Nephron progenitor cell (in vitro differentiated cells): Measurements from ENCODE around the gene PLXNA2.

ENCODE experiments used
- DNase-seq: peaks from one replicate; pipeline ENCODE4 v3.0.0; 2021
- H3K27ac Mint-ChIP-seq: 2 replicates; pipeline ENCODE4 v1.8.0; 2021; ENCODE audit warnings: mild to moderate bottlenecking, moderate library complexity, mixed read lengths
- H3K27me3 Mint-ChIP-seq: 2 replicates; pipeline ENCODE4 v1.8.0; 2021; ENCODE audit warnings: mild to moderate bottlenecking, low read depth, mixed read lengths; ENCODE audit not compliant: poor library complexity
- H3K36me3 Mint-ChIP-seq: 2 replicates; pipeline ENCODE4 v1.8.0; 2021; ENCODE audit warnings: low read depth, mixed read lengths
- H3K4me1 Mint-ChIP-seq: 2 replicates; pipeline ENCODE4 v1.8.0; 2021; ENCODE audit warnings: mixed read lengths
- H3K4me3 Mint-ChIP-seq: 2 replicates; pipeline ENCODE4 v1.8.0; 2021; ENCODE audit warnings: mild to moderate bottlenecking, moderate library complexity, mixed read lengths
- H3K9me3 Mint-ChIP-seq: 2 replicates; pipeline ENCODE4 v1.8.0; 2021; ENCODE audit warnings: mild to moderate bottlenecking, moderate library complexity, mixed read lengths
- TF ChIP-seq, protein P1 (sequence below): fragments of 200-600 bp; sonication (generic); IDR thresholded peaks from 2 replicates; pipeline ENCODE4 v1.5.0; 2021; ENCODE audit warnings: antibody characterized with exemption

The PLXNA2 gene

DNA sequence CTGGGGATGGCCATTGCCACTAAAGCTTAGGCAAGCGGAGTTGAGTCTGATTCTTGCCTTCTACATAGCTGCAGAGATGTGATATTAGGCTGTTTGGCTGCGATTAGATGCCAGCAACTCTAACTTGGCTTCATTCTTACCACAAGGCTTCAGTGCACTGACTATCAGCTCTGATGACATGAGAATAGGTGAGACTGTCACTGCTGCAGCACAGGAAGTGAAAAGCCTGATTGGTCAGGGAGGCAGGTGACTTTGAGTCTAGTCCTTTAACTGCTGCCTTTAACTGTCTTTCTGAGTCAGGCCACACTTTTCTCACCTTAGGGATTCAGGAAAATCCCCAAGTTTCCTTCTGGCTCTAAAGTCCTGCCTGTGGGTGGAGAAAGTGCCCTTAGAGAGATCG is 14.1 kb upstream of the PLXNA2 start:
- peaks cover 30% of the 10 kb centered on the region for H3K9me3 Mint-ChIP-seq
- H3K4me1 Mint-ChIP-seq, result peaks cover 10% of the 10 kb centered on the region
- no peak overlapping the region for H3K4me3 Mint-ChIP-seq
- TF ChIP-seq, protein P1, sequence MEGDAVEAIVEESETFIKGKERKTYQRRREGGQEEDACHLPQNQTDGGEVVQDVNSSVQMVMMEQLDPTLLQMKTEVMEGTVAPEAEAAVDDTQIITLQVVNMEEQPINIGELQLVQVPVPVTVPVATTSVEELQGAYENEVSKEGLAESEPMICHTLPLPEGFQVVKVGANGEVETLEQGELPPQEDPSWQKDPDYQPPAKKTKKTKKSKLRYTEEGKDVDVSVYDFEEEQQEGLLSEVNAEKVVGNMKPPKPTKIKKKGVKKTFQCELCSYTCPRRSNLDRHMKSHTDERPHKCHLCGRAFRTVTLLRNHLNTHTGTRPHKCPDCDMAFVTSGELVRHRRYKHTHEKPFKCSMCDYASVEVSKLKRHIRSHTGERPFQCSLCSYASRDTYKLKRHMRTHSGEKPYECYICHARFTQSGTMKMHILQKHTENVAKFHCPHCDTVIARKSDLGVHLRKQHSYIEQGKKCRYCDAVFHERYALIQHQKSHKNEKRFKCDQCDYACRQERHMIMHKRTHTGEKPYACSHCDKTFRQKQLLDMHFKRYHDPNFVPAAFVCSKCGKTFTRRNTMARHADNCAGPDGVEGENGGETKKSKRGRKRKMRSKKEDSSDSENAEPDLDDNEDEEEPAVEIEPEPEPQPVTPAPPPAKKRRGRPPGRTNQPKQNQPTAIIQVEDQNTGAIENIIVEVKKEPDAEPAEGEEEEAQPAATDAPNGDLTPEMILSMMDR, result no peak
- peaks cover 15% of the 10 kb centered on the region for H3K27me3 Mint-ChIP-seq
- H3K36me3 Mint-ChIP-seq, result peaks cover 8% of the 10 kb centered on the region
- no peak for DNase-seq
- no peak overlapping the region for H3K27ac Mint-ChIP-seq

DNA sequence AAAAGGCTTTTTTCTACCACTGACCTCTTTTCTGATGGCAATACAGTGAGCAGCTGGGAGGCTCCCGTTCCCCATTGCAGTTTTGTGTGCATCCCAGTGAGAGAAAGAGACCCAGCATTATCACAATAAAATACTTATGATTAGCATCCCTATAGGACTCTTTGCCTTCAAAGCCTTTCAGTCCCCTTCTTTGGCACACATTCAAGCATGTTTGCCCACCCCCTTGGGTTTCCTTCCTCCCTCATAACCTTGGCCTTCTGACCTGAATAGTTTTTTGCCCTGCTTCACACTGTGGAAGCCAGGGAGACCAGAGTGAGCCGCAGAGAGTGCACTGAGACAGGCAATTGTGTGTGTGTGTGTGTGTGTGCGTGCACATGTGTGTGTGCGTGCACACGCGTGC is 13.2 kb upstream of the PLXNA2 start:
- H3K27ac Mint-ChIP-seq, result no peak overlapping the region
- H3K36me3 Mint-ChIP-seq, result peaks cover 8% of the 10 kb centered on the region
- peaks cover 20% of the 10 kb centered on the region for H3K4me1 Mint-ChIP-seq
- H3K4me3 Mint-ChIP-seq, result no peak overlapping the region
- TF ChIP-seq, protein P1, result no peak
- H3K9me3 Mint-ChIP-seq, result peaks cover 28% of the 10 kb centered on the region
- peaks cover 15% of the 10 kb centered on the region for H3K27me3 Mint-ChIP-seq
- DNase-seq, result no peak

DNA sequence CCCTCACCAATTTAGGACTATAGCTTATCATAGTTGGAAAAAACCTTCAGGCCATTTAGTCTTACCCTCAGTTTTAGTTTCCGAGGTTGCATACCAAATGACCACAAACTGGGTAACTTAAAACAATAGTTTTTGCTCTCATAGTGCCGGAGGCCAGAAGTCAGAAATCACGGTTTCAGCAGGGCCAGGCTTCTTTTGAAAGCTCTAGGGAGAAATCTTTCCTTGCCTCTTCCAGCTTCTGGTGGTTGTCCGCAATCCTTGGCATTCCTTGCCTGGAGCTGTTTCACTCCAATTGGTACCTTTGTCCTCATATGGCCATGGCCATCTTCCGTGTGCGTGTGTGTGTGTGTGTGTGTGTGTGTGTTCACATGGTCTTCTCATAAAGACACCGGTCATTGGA is 12.4 kb upstream of the PLXNA2 start:
- no peak overlapping the region for H3K27ac Mint-ChIP-seq
- H3K4me1 Mint-ChIP-seq, result peaks cover 27% of the 10 kb centered on the region

DNA sequence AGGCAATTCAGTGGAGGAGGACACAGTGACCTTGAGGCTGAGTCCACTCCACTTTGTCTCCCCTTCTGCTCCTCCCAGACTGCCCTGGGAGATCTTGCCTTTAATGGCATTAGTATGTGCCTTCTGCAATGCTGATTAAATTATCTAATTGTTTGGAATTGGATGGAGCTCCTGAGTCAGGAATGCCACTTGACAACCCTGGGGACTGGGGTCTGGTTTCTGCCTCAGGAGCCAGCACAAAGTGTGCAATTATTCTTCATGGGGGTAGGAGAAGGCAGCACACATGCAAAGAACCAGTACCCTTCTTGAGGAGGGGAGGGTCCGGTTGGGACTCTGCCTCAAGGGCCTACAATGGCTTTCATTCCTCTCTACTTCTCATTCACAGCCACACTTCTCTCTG is 11.9 kb upstream of the PLXNA2 start:
- Mint-ChIP-seq H3K4me1 (peaks cover 31% of the 10 kb centered on the region), H3K4me3 (no peak overlapping the region), H3K9me3 (peaks cover 21% of the 10 kb centered on the region), H3K27ac (no peak overlapping the region), H3K36me3 (peaks cover 8% of the 10 kb centered on the region), H3K27me3 (peaks cover 20% of the 10 kb centered on the region)
- no peak for DNase-seq
- TF ChIP-seq, protein P1, result no peak

More for the DNA sequence above, 12.4 kb upstream of the PLXNA2 start:
- TF ChIP-seq, protein P1, result no peak
- no peak for DNase-seq
- no peak overlapping the region for H3K4me3 Mint-ChIP-seq
- peaks cover 8% of the 10 kb centered on the region for H3K36me3 Mint-ChIP-seq
- peaks cover 19% of the 10 kb centered on the region for H3K27me3 Mint-ChIP-seq
- H3K9me3 Mint-ChIP-seq, result peaks cover 24% of the 10 kb centered on the region

DNA sequence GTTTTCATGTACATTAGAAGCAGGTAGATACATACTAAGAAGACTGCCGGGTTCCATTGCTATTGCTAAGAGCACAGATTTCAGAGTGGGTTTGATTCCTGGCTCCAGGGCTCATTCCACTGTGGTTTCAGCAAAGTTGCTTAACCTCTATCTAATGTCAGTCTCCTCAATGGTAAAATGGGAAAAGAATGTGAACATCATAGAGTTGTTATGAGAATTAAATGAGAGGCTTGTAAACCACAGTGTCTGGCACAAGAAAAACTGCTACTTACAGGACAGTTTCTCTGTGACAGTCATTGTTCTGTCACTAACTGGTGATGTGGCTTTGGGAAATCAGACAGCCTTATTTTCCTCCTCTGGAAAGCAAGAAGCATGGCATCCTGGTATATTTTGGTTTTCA is 10.7 kb upstream of the PLXNA2 start:
- peaks cover 7% of the 10 kb centered on the region for H3K36me3 Mint-ChIP-seq
- H3K27ac Mint-ChIP-seq, result no peak overlapping the region
- H3K27me3 Mint-ChIP-seq, result peaks cover 20% of the 10 kb centered on the region
- TF ChIP-seq, protein P1, result no peak
- no peak overlapping the region for H3K4me3 Mint-ChIP-seq
- H3K4me1 Mint-ChIP-seq, result peaks cover 37% of the 10 kb centered on the region
- peaks cover 10% of the 10 kb centered on the region for H3K9me3 Mint-ChIP-seq
- DNase-seq, result no peak

DNA sequence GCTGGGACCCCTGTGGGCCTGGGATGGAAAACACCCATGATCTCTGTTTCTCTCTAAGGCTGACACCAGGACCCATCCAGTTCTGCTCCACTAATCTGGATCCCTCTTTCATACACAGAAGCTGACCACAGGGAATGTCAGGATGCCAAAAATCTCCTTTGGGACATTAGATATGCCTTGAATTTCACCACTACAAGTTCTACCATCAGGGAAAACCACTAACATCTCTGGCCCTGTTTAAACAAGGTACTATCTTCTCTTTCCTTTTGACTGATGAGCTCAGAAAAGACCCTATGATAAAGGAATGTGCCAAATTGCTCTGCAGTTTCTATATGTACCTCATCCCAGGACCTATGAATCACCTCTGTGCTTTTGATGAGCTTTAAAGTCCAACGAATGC is 10.2 kb upstream of the PLXNA2 start:
- H3K27me3 Mint-ChIP-seq, result peaks cover 20% of the 10 kb centered on the region
- H3K9me3 Mint-ChIP-seq, result peaks cover 6% of the 10 kb centered on the region
- H3K36me3 Mint-ChIP-seq, result peaks cover 2% of the 10 kb centered on the region
- peaks cover 37% of the 10 kb centered on the region for H3K4me1 Mint-ChIP-seq
- DNase-seq, result no peak
- no peak overlapping the region for H3K27ac Mint-ChIP-seq
- H3K4me3 Mint-ChIP-seq, result no peak overlapping the region
- TF ChIP-seq, protein P1, result no peak
